HG02759 (cell line): ENCODE results near the gene SBF1.
"Not testable (repeated sequence)": the region's sequence is repeated elsewhere in the genome, so short reads cannot be mapped to it uniquely, and the experiment has no call there.

Source experiments
- ATAC-seq: cut with Tn5 transposase; IDR thresholded peaks from one replicate; pipeline ENCODE4 v1.9.1; 2021; ENCODE audit warnings: mild to moderate bottlenecking, moderate library complexity; ENCODE audit not compliant: unreplicated experiment

SBF1 gene

GRCh38 chr22:50401907-50402306, 72.9 kb downstream of the SBF1 start:
- no peak for ATAC-seq

- no peak for ATAC-seq
These were observed 73.9 kb downstream of the SBF1 start for GRCh38 chr22:50400931-50401330.

GRCh38 chr22:50400406-50400805, 74.4 kb downstream of the SBF1 start:
- no peak for ATAC-seq

GRCh38 chr22:50399751-50400331, 75.0 kb downstream of the SBF1 start:
- no peak for ATAC-seq

GRCh38 chr22:50398831-50399648, 75.8 kb downstream of the SBF1 start:
- no peak for ATAC-seq

- ATAC-seq = not testable (repeated sequence)
These were observed 77.3 kb downstream of the SBF1 start for GRCh38 chr22:50397371-50398060.

- no peak for ATAC-seq
These were observed 78.0 kb downstream of the SBF1 start for GRCh38 chr22:50396751-50397370.
